C4-2B (cell line): Measurements from ENCODE around the gene INAVA.

ENCODE experiments used
- ZFX ChIP-seq: fragments of 450-650 bp; IDR thresholded peaks from 2 replicates; pipeline ENCODE4 v1.6.1; 2017
- TF ChIP-seq, protein P1 (sequence below): fragments of 450-650 bp; conservative IDR thresholded peaks from 2 replicates; pipeline ENCODE4 v1.5.1; 2017; ENCODE audit warnings: mild to moderate bottlenecking

DNA sequence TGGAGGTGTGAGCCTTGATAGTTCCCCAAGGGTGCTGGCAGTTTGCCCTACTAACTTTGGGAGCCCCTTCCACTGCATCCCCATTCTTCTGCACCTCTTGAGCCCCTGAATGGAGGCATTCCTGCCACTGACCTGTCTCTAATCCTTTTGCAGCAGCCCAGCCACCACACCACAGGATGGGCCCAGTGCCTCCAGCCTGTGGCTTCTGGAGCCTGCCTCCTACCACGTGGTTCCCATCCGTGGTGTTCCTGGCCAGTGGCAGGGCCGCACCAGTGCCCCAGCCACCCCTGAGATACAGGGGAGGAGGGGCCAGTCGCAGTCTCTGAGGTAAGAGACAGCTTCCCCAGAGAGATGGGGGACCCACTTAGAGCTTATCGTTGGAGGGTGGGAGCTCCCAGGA lies 14.4 kb downstream of the INAVA start:
- TF ChIP-seq, protein P1, sequence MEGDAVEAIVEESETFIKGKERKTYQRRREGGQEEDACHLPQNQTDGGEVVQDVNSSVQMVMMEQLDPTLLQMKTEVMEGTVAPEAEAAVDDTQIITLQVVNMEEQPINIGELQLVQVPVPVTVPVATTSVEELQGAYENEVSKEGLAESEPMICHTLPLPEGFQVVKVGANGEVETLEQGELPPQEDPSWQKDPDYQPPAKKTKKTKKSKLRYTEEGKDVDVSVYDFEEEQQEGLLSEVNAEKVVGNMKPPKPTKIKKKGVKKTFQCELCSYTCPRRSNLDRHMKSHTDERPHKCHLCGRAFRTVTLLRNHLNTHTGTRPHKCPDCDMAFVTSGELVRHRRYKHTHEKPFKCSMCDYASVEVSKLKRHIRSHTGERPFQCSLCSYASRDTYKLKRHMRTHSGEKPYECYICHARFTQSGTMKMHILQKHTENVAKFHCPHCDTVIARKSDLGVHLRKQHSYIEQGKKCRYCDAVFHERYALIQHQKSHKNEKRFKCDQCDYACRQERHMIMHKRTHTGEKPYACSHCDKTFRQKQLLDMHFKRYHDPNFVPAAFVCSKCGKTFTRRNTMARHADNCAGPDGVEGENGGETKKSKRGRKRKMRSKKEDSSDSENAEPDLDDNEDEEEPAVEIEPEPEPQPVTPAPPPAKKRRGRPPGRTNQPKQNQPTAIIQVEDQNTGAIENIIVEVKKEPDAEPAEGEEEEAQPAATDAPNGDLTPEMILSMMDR = no peak
- no peak for TF ChIP-seq ZFX
